GM12892 (cell line): ENCODE data around the gene NUDT2.
"Not testable (repeated sequence)": the region's sequence is repeated elsewhere in the genome, so short reads cannot be mapped to it uniquely, and the experiment has no call there.

Source experiments
- DNase-seq: peaks from one replicate; pipeline ENCODE4 v3.0.0; 2011; ENCODE audit not compliant: insufficient read length
- FAIRE-seq: peaks from 2 replicates; lab custom pipeline; 2011; peaks lifted over from hg19 to GRCh38; lab: Jason Lieb, UNC
- POLR2A ChIP-seq: IDR thresholded peaks from 2 replicates; pipeline ENCODE4 v1.6.1; 2011; ENCODE audit warnings: low read depth, low read length, control low read depth
- POLR2AphosphoS5 ChIP-seq: IDR thresholded peaks from 2 replicates; pipeline ENCODE4 v1.6.1; 2011; ENCODE audit warnings: low read depth, low read length, control low read depth
- TAF1 ChIP-seq: IDR thresholded peaks from 2 replicates; pipeline ENCODE4 v1.6.1; 2011; ENCODE audit warnings: low read depth, mild to moderate bottlenecking, control low read depth, low read length, borderline replicate concordance

The NUDT2 gene

GRCh38 chr9:34321451-34321850 lies 7.9 kb upstream of the NUDT2 start:
- TF ChIP-seq POLR2AphosphoS5 (no peak), TAF1 (no peak), POLR2A (no peak)
- no peak for FAIRE-seq
- DNase-seq: no peak

GRCh38 chr9:34322899-34323591 lies 6.3 kb upstream of the NUDT2 start:
- DNase-seq (no peak), FAIRE-seq (no peak)
- TF ChIP-seq POLR2A: no peak
- no peak for TF ChIP-seq POLR2AphosphoS5
- no peak for TF ChIP-seq TAF1

GRCh38 chr9:34326690-34327089 lies 2.7 kb upstream of the NUDT2 start:
- TF ChIP-seq POLR2AphosphoS5 (no peak), POLR2A (no peak), TAF1 (no peak)
- no peak for FAIRE-seq
- no peak for DNase-seq

GRCh38 chr9:34328500-34328986 lies 826 bp upstream of the NUDT2 start:
- TF ChIP-seq TAF1: no peak
- no peak for TF ChIP-seq POLR2AphosphoS5
- TF ChIP-seq POLR2A: no peak
- no peak for DNase-seq
- FAIRE-seq: no peak

GRCh38 chr9:34331196-34331595 lies 1.8 kb downstream of the NUDT2 start:
- DNase-seq: no peak
- FAIRE-seq: no peak
- no peak for TF ChIP-seq TAF1
- no peak for TF ChIP-seq POLR2AphosphoS5
- TF ChIP-seq POLR2A: no peak

GRCh38 chr9:34332076-34332964 lies 3.0 kb downstream of the NUDT2 start:
- FAIRE-seq: no peak

GRCh38 chr9:34333836-34334235 lies 4.5 kb downstream of the NUDT2 start:
- no peak for TF ChIP-seq POLR2A
- no peak for TF ChIP-seq TAF1
- no peak for TF ChIP-seq POLR2AphosphoS5
- FAIRE-seq (no peak), DNase-seq (no peak)

More at GRCh38 chr9:34332076-34332964, 3.0 kb downstream of the NUDT2 start:
- no peak for DNase-seq
- no peak for TF ChIP-seq POLR2A
- no peak for TF ChIP-seq POLR2AphosphoS5
- TF ChIP-seq TAF1: no peak

- no peak for DNase-seq
- FAIRE-seq: no peak
- no peak for TF ChIP-seq POLR2AphosphoS5
- no peak for TF ChIP-seq TAF1
- no peak for TF ChIP-seq POLR2A
Measured at GRCh38 chr9:34334337-34334824, 5.0 kb downstream of the NUDT2 start.

- no peak for DNase-seq
- FAIRE-seq: no peak
- TF ChIP-seq POLR2A: no peak
- TF ChIP-seq TAF1: no peak
- no peak for TF ChIP-seq POLR2AphosphoS5
Measured at GRCh38 chr9:34334916-34335315, 5.5 kb downstream of the NUDT2 start.

- FAIRE-seq (no peak), DNase-seq (no peak)
- TF ChIP-seq POLR2AphosphoS5 (no peak), TAF1 (no peak), POLR2A (no peak)
Measured at GRCh38 chr9:34335376-34335775, 6.0 kb downstream of the NUDT2 start.

- TF ChIP-seq POLR2AphosphoS5: no peak
- TF ChIP-seq TAF1: no peak
- TF ChIP-seq POLR2A: no peak
- DNase-seq (no peak), FAIRE-seq (no peak)
Measured at GRCh38 chr9:34337403-34337802, 8.0 kb downstream of the NUDT2 start.

GRCh38 chr9:34338079-34338478 lies 8.7 kb downstream of the NUDT2 start:
- not testable (repeated sequence) for DNase-seq, FAIRE-seq
